SK-N-MC (cell line): ENCODE data around the gene OSBPL10.

Experiments used
- DNase-seq: peaks from one replicate; pipeline ENCODE4 v3.0.0-alpha.2; 2011; ENCODE audit warnings: low read depth, low spot score
- H3K27ac ChIP-seq: fragments of 200-600 bp; sonication (generic); 2 replicates; pipeline ENCODE4 v1.5.1; 2016; ENCODE audit warnings: mixed run types
- H3K36me3 ChIP-seq: fragments of 200-600 bp; sonication (generic); 2 replicates; pipeline ENCODE4 v1.6.1; 2017; ENCODE audit warnings: antibody characterized with exemption, low read length, mixed read lengths; ENCODE audit not compliant: insufficient read depth
- H3K4me3 ChIP-seq: fragments of 200-600 bp; sonication (generic); 2 replicates; pipeline ENCODE4 v1.5.1; 2016
- H3K9ac ChIP-seq: fragments of 200-600 bp; sonication (generic); 2 replicates; pipeline ENCODE4 v1.8.0; 2017; ENCODE audit warnings: mixed run types, mixed read lengths; ENCODE audit not compliant: insufficient read length
- H3K9me3 ChIP-seq: fragments of 200-600 bp; sonication (generic); 2 replicates; pipeline ENCODE4 v1.6.1; 2017; ENCODE audit warnings: low read depth, mild to moderate bottlenecking, antibody characterized with exemption, low read length, moderate library complexity, mixed read lengths
- EZH2 ChIP-seq: fragments of 200-600 bp; sonication (generic); IDR thresholded peaks from one replicate; pipeline ENCODE4 v1.6.1; 2017; ENCODE audit warnings: antibody characterized with exemption
- FOXP2 ChIP-seq: optimal IDR thresholded peaks from 2 replicates; pipeline ENCODE3; 2011; ENCODE audit warnings: mild to moderate bottlenecking, moderate library complexity; ENCODE audit not compliant: insufficient read depth; ENCODE audit errors: extremely low read length, control extremely low read depth
- POLR2AphosphoS5 ChIP-seq: IDR thresholded peaks from 2 replicates; pipeline ENCODE4 v1.6.1; 2012; ENCODE audit warnings: mild to moderate bottlenecking, low read depth, low read length, borderline replicate concordance

OSBPL10 gene

GRCh38 chr3:31977736-31978135 is 3.3 kb downstream of the OSBPL10 start:
- TF ChIP-seq FOXP2 (no peak), EZH2 (no peak)
- H3K36me3 ChIP-seq, result no peaks in the 10 kb centered on the region
- no peak overlapping the region for H3K27ac ChIP-seq
- H3K9me3 ChIP-seq, result no peaks in the 10 kb centered on the region
- DNase-seq, result no peak
- H3K4me3 ChIP-seq, result no peak overlapping the region
- no peak overlapping the region for H3K9ac ChIP-seq

- no peak overlapping the region for H3K9ac ChIP-seq
- no peak overlapping the region for H3K27ac ChIP-seq
- H3K9me3 ChIP-seq, result no peaks in the 10 kb centered on the region
- no peak for DNase-seq
- H3K4me3 ChIP-seq, result no peak overlapping the region
- TF ChIP-seq FOXP2, result no peak
- TF ChIP-seq POLR2AphosphoS5, result no peak
- TF ChIP-seq EZH2, result no peak
- H3K36me3 ChIP-seq, result no peaks in the 10 kb centered on the region
These were observed 4.8 kb downstream of the OSBPL10 start for GRCh38 chr3:31976302-31976701.

- no peaks in the 10 kb centered on the region for H3K9me3 ChIP-seq
- no peak for DNase-seq
- TF ChIP-seq POLR2AphosphoS5, result no peak
- no peak for TF ChIP-seq EZH2
- no peak for TF ChIP-seq FOXP2
- H3K27ac ChIP-seq, result no peak overlapping the region
- H3K4me3 ChIP-seq, result no peak overlapping the region
- no peaks in the 10 kb centered on the region for H3K36me3 ChIP-seq
- no peak overlapping the region for H3K9ac ChIP-seq
These were observed 6.1 kb downstream of the OSBPL10 start for GRCh38 chr3:31974964-31975363.

GRCh38 chr3:31974471-31974870 is 6.6 kb downstream of the OSBPL10 start:
- DNase-seq, result no peak
- H3K27ac ChIP-seq, result no peak overlapping the region
- no peaks in the 10 kb centered on the region for H3K36me3 ChIP-seq
- H3K4me3 ChIP-seq, result no peak overlapping the region
- no peaks in the 10 kb centered on the region for H3K9me3 ChIP-seq
- H3K9ac ChIP-seq, result no peak overlapping the region
- no peak for TF ChIP-seq FOXP2

- Histone ChIP-seq H3K9ac (no peak overlapping the region), H3K9me3 (no peaks in the 10 kb centered on the region), H3K27ac (no peak overlapping the region), H3K4me3 (no peak overlapping the region), H3K36me3 (no peaks in the 10 kb centered on the region)
- DNase-seq, result no peak
- no peak for TF ChIP-seq FOXP2
- TF ChIP-seq POLR2AphosphoS5, result no peak
- TF ChIP-seq EZH2, result no peak
These were observed 7.2 kb downstream of the OSBPL10 start for GRCh38 chr3:31973837-31974236.

GRCh38 chr3:31973081-31973480 is 8.0 kb downstream of the OSBPL10 start:
- TF ChIP-seq EZH2, result no peak
- Histone ChIP-seq H3K9ac (no peak overlapping the region), H3K36me3 (no peaks in the 10 kb centered on the region), H3K9me3 (no peaks in the 10 kb centered on the region), H3K27ac (no peak overlapping the region), H3K4me3 (no peak overlapping the region)
- DNase-seq, result no peak

- no peak overlapping the region for H3K9ac ChIP-seq
- DNase-seq, result no peak
- TF ChIP-seq EZH2 (no peak), POLR2AphosphoS5 (no peak), FOXP2 (no peak)
- no peaks in the 10 kb centered on the region for H3K9me3 ChIP-seq
- H3K36me3 ChIP-seq, result no peaks in the 10 kb centered on the region
- no peak overlapping the region for H3K27ac ChIP-seq
- no peak overlapping the region for H3K4me3 ChIP-seq
These were observed 9.5 kb downstream of the OSBPL10 start for GRCh38 chr3:31971607-31972006.

GRCh38 chr3:31968927-31969418 is 12.1 kb downstream of the OSBPL10 start:
- no peaks in the 10 kb centered on the region for H3K9me3 ChIP-seq
- no peak overlapping the region for H3K9ac ChIP-seq
- H3K4me3 ChIP-seq, result peak overlapping the region; percentile 33; the same call in 1 of the 2 replicates
- TF ChIP-seq POLR2AphosphoS5 (no peak), FOXP2 (no peak), EZH2 (no peak)
- no peak for DNase-seq
- H3K27ac ChIP-seq, result no peak overlapping the region
- H3K36me3 ChIP-seq, result no peaks in the 10 kb centered on the region

GRCh38 chr3:31968369-31968926 is 12.6 kb downstream of the OSBPL10 start:
- H3K27ac ChIP-seq, result no peak overlapping the region
- no peaks in the 10 kb centered on the region for H3K36me3 ChIP-seq
- H3K9ac ChIP-seq, result no peak overlapping the region
- DNase-seq, result no peak
- TF ChIP-seq EZH2 (no peak), POLR2AphosphoS5 (no peak; the same call in 1 of the 2 replicates), FOXP2 (no peak)
- H3K9me3 ChIP-seq, result no peaks in the 10 kb centered on the region
- peak overlapping the region; percentile 33; the same call in 1 of the 2 replicates for H3K4me3 ChIP-seq
